ENCODE results near the gene TCF7L1. TPM values are rescaled to one million over a fixed set of nuclear protein-coding genes. Genes with fewer than 3 reads are reported as not detected.

TCF7L1 gene
- total and polyA plus RNA-seq, 2 of the 13 experiments (the other 11 are each of a cell fraction or from before 2014, with no cell fraction given): 0.04 to 0.15 TPM

DNA sequence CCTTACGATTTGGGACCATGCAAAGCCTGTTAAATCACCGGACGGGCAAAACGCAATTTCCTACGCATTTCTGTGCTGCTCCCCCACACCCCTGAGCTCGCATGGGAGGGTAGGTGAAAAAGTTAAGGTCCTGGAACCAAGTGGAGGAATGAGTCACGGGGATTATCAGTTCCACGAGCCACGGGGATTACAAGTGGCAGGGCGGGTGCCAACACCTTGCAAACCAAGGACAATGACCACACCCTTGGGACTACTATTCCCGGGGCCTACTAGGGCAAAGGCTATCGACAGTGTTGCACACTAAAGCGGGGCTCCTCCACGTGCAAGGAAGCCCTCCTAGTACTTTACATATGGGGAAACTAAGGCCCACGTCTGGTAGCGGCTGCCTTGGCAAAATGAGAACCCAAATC is 220.7 kb downstream of the TCF7L1 start (continued):
- TF ChIP-seq, protein P1, sequence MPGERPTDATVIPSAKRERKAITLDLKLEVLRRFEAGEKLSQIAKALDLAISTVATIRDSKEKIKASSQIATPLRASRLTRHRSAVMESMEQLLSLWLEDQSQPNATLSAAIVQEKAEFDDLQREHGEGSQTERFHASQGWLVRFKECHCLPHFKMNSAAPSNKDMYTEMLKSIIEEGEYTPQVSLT (CRISPR knock-in tag; IDR thresholded peaks at IDR 0.05; ENCODE audit: borderline replicate concordance, low read depth): no peak
- no peak for TF ChIP-seq SOX6 (IDR thresholded peaks at IDR 0.05)
- no peak for TF ChIP-seq SOX6 (CRISPR knock-in tag; IDR thresholded peaks at IDR 0.05)
- no peak for TF ChIP-seq SETDB1 (CRISPR knock-in tag; IDR thresholded peaks at IDR 0.05; ENCODE audit: borderline replicate concordance)
- TF ChIP-seq ZNF773 (CRISPR knock-in tag; IDR thresholded peaks at IDR 0.05; ENCODE audit: borderline replicate concordance): no peak
- TF ChIP-seq NAIF1 (CRISPR knock-in tag; IDR thresholded peaks at IDR 0.05; ENCODE audit: borderline replicate concordance): 0 out of 2 replicates have a peak, but pooled peaks have one; percentile 54
- TF ChIP-seq, protein P2, sequence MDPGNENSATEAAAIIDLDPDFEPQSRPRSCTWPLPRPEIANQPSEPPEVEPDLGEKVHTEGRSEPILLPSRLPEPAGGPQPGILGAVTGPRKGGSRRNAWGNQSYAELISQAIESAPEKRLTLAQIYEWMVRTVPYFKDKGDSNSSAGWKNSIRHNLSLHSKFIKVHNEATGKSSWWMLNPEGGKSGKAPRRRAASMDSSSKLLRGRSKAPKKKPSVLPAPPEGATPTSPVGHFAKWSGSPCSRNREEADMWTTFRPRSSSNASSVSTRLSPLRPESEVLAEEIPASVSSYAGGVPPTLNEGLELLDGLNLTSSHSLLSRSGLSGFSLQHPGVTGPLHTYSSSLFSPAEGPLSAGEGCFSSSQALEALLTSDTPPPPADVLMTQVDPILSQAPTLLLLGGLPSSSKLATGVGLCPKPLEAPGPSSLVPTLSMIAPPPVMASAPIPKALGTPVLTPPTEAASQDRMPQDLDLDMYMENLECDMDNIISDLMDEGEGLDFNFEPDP (CRISPR knock-in tag; conservative IDR thresholded peaks at IDR 0.05): peak; percentile 98; the same call in 1 of the 2 replicates
- no peak for TF ChIP-seq ZEB1 (IDR thresholded peaks at IDR 0.05; ENCODE audit: insufficient replicate concordance, low read depth)
- TF ChIP-seq ZNF468 (CRISPR knock-in tag; IDR thresholded peaks at IDR 0.05): no peak
- TF ChIP-seq ZNF577 (CRISPR knock-in tag; IDR thresholded peaks at IDR 0.05; ENCODE audit: borderline replicate concordance, low read depth): no peak
- TF ChIP-seq SPEN (CRISPR knock-in tag; IDR thresholded peaks at IDR 0.05; ENCODE audit: low read depth): no peak
- TF ChIP-seq NFRKB (IDR thresholded peaks at IDR 0.05): no peak
- no peak for TF ChIP-seq ARID2 (CRISPR knock-in tag; IDR thresholded peaks at IDR 0.05; ENCODE audit: borderline replicate concordance)
- TF ChIP-seq ZNF703 (CRISPR knock-in tag; IDR thresholded peaks at IDR 0.05; ENCODE audit: borderline replicate concordance): no peak
- no peak for TF ChIP-seq KAT2B (IDR thresholded peaks at IDR 0.05; ENCODE audit: borderline replicate concordance, low read depth, low read length)
- TF ChIP-seq SIX4 (CRISPR knock-in tag; IDR thresholded peaks at IDR 0.05): no peak
- TF ChIP-seq ZNF776 (CRISPR knock-in tag; IDR thresholded peaks at IDR 0.05): no peak
- TF ChIP-seq ARHGAP35 (CRISPR knock-in tag; IDR thresholded peaks at IDR 0.05; ENCODE audit: borderline replicate concordance): peak; percentile 79; the same call in 1 of the 2 replicates
- TF ChIP-seq ZNF30 (CRISPR knock-in tag; IDR thresholded peaks at IDR 0.05): peak; percentile 91; the same call in 1 of the 2 replicates
- TF ChIP-seq NR3C1 (CRISPR knock-in tag; IDR thresholded peaks at IDR 0.05): no peak
- no peak for TF ChIP-seq ZBTB1 (CRISPR knock-in tag; IDR thresholded peaks at IDR 0.05; ENCODE audit: borderline replicate concordance)
- TF ChIP-seq, protein P3, sequence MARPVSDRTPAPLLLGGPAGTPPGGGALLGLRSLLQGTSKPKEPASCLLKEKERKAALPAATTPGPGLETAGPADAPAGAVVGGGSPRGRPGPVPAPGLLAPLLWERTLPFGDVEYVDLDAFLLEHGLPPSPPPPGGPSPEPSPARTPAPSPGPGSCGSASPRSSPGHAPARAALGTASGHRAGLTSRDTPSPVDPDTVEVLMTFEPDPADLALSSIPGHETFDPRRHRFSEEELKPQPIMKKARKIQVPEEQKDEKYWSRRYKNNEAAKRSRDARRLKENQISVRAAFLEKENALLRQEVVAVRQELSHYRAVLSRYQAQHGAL (CRISPR knock-in tag; IDR thresholded peaks at IDR 0.05; ENCODE audit: not compliant biosample characterization): no peak
- TF ChIP-seq SIN3A (IDR thresholded peaks at IDR 0.05; ENCODE audit: borderline replicate concordance, low read depth, low read length): peak; percentile 14; the same call in 1 of the 2 replicates
- no peak for TF ChIP-seq ZNF83 (CRISPR knock-in tag; IDR thresholded peaks at IDR 0.05; ENCODE audit: borderline replicate concordance)
- no peak for TF ChIP-seq MYC (CRISPR knock-in tag; IDR thresholded peaks at IDR 0.05; ENCODE audit: borderline replicate concordance)
- TF ChIP-seq ZFYVE20 (CRISPR knock-in tag; IDR thresholded peaks at IDR 0.05; ENCODE audit: borderline replicate concordance, low read depth): no peak
- peak; percentile 44; the same call in 1 of the 2 replicates for TF ChIP-seq EEA1 (CRISPR knock-in tag; IDR thresholded peaks at IDR 0.05; ENCODE audit: borderline replicate concordance)
- no peak for TF ChIP-seq ESRRA (CRISPR knock-in tag; IDR thresholded peaks at IDR 0.05; ENCODE audit: low read depth)

Measured in HepG2 (cell line).